ENCODE data around the gene REPS2.

The REPS2 gene

GRCh38 chrX:17053502-17053901 is 107.0 kb downstream of the REPS2 start:
- no peaks in the 10 kb centered on the region for H3K9me3 Mint-ChIP-seq
- no peaks in the 10 kb centered on the region for H3K36me3 Mint-ChIP-seq (ENCODE audit: low read depth)
- no peak overlapping the region for H3K4me3 Mint-ChIP-seq
- H3K27ac Mint-ChIP-seq, result no peak overlapping the region
- H3K4me1 Mint-ChIP-seq (ENCODE audit: low read depth), result no peaks in the 10 kb centered on the region
- H3K27me3 Mint-ChIP-seq, result no peaks in the 10 kb centered on the region

DNA sequence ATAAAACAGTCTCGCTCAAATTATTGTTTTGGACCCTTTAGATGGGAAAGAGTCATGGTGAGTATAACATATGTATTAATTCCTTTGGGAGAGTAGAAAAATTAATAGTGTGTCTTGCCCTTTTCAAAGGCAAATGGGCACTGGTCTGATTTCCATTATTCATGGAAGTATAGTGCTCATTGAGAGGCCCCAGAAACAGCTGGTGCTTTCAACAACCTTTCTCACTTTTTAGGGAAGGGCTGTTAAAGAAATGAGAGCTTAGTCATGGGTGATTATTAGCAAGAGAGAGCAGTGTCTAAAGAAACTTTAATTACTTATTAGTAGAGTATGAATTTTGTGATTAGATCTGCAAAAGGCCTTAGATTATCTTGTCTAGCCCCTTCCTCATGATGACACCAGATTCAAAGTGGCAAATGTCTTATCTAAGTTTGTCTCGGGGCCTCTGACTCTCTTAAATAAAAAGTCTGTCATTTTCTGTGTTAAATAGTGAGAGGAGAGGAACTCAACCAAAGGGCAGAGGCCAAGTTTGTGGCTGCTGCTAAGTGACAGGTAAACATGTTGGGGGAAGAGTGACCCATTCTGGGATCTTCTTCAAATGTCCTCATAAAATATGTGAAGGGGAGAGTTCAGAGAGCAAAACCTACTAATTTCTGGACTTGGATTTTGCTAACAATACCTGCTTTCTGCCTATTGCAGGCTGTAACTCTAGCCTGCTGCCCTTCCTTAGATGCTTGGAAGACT is 110.6 kb downstream of the REPS2 start:
- H3K36me3 Mint-ChIP-seq (ENCODE audit: low read depth), result no peaks in the 10 kb centered on the region
- no peaks in the 10 kb centered on the region for H3K27me3 Mint-ChIP-seq
- no peaks in the 10 kb centered on the region for H3K9me3 Mint-ChIP-seq
- H3K4me1 Mint-ChIP-seq (ENCODE audit: low read depth), result no peaks in the 10 kb centered on the region
- H3K4me3 Mint-ChIP-seq, result no peak overlapping the region
- H3K27ac Mint-ChIP-seq, result no peak overlapping the region

GRCh38 chrX:17062065-17062464 is 115.6 kb downstream of the REPS2 start:
- no peaks in the 10 kb centered on the region for H3K36me3 Mint-ChIP-seq (ENCODE audit: low read depth)
- H3K4me3 Mint-ChIP-seq, result no peak overlapping the region
- H3K4me1 Mint-ChIP-seq (ENCODE audit: low read depth), result no peaks in the 10 kb centered on the region
- no peaks in the 10 kb centered on the region for H3K9me3 Mint-ChIP-seq
- no peak overlapping the region for H3K27ac Mint-ChIP-seq
- H3K27me3 Mint-ChIP-seq, result no peaks in the 10 kb centered on the region

DNA sequence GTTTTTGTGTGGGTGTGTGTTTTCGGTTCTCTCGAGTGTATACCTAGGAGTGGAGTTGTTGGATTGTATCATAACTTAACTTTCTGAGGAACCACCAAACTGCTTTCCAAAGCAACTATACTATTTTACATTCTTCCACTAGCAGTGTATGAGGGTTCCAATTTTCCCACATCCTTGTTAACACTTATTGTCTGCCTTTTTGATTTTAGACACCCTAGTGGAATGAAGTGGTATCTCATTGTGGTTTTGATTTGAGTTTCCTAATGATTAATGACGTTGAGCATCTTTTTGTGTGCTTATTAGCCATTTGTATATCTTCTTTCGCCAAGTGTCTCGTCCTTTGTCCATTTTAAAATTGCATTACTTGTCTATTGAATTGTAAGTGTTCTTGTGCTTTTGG is 118.6 kb downstream of the REPS2 start:
- Mint-ChIP-seq H3K4me1 (ENCODE audit: low read depth) (no peaks in the 10 kb centered on the region), H3K36me3 (ENCODE audit: low read depth) (no peaks in the 10 kb centered on the region), H3K27me3 (no peaks in the 10 kb centered on the region), H3K27ac (no peak overlapping the region), H3K9me3 (no peaks in the 10 kb centered on the region), H3K4me3 (no peak overlapping the region)

DNA sequence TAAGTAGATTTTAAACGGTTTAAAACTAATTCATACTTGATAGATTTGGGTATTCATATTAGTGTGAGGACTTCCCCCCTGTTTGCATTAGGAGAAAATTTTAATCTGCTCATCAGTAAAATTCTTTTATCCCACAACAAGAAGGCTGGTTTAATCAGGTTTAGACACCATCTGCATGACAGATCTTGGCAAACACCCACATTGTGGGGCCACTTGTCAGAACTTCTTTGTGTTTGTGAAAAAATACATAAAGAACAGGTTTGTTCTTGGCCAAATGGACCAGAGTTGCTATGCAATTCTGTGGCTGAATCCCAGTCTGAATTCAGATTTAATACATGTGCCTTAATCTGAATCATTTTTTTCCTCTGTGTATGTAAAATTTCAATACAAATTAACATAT is 121.1 kb downstream of the REPS2 start:
- Mint-ChIP-seq H3K36me3 (ENCODE audit: low read depth) (no peaks in the 10 kb centered on the region), H3K4me3 (no peak overlapping the region), H3K27ac (no peak overlapping the region), H3K9me3 (no peaks in the 10 kb centered on the region), H3K27me3 (no peaks in the 10 kb centered on the region), H3K4me1 (ENCODE audit: low read depth) (no peaks in the 10 kb centered on the region)

- Mint-ChIP-seq H3K9me3 (no peaks in the 10 kb centered on the region), H3K4me1 (ENCODE audit: low read depth) (no peaks in the 10 kb centered on the region), H3K4me3 (no peak overlapping the region), H3K27me3 (peaks cover 3% of the 10 kb centered on the region), H3K36me3 (ENCODE audit: low read depth) (no peaks in the 10 kb centered on the region), H3K27ac (no peak overlapping the region)
These were observed 125.8 kb downstream of the REPS2 start for GRCh38 chrX:17072301-17072700.

DNA sequence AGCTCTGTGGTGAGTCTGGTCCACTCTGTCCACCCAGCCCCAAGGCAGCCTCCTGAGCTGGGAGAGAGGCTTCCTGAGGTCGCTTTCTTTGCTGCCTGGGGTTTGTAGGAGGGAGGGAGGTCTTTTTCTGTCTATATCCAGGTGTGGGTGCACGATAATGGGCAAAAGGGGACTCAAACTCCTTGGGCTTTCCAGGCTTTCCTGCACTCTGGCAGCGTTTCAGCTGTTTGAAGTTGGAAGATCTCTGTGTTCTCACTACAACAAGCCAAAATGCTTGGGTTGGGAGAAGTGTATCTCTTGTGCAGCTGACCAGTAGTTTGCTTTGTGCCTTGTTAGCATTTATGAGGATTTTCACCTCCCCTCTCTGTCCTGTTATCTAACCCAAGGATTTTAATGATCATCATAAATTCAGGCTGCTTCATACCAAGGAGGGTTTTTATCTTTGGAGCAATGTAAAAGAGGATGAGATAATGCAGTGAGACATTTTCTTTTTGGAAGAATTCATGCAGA is 126.3 kb downstream of the REPS2 start:
- no peak overlapping the region for H3K27ac Mint-ChIP-seq
- no peaks in the 10 kb centered on the region for H3K36me3 Mint-ChIP-seq (ENCODE audit: low read depth)
- no peaks in the 10 kb centered on the region for H3K4me1 Mint-ChIP-seq (ENCODE audit: low read depth)
- H3K4me3 Mint-ChIP-seq, result no peak overlapping the region
- H3K9me3 Mint-ChIP-seq, result no peaks in the 10 kb centered on the region
- peaks cover 3% of the 10 kb centered on the region for H3K27me3 Mint-ChIP-seq

DNA sequence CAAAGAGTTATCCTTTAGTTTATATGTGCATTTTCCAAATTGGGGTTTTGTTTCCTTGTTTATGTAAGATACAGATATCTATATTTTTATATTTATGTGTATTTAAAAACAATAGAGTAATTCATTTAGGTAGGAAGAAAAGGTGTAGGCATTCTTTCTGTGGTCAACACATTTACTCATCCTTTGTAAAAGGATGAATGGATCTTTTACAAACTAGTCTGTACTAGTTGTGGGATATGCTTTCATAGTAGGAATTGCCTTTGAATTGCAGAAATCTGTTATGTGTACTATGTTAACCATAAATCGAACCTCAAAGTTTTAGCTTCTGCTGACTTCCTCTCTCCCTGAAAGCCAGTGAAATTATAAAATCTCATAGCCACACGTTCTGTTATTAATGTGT is 128.5 kb downstream of the REPS2 start:
- H3K36me3 Mint-ChIP-seq (ENCODE audit: low read depth), result no peaks in the 10 kb centered on the region
- H3K27me3 Mint-ChIP-seq, result peaks cover 3% of the 10 kb centered on the region
- no peak overlapping the region for H3K27ac Mint-ChIP-seq
- H3K4me3 Mint-ChIP-seq, result no peak overlapping the region
- no peaks in the 10 kb centered on the region for H3K4me1 Mint-ChIP-seq (ENCODE audit: low read depth)
- no peaks in the 10 kb centered on the region for H3K9me3 Mint-ChIP-seq

GRCh38 chrX:17077361-17077760 is 130.9 kb downstream of the REPS2 start:
- no peaks in the 10 kb centered on the region for H3K4me1 Mint-ChIP-seq (ENCODE audit: low read depth)
- no peaks in the 10 kb centered on the region for H3K9me3 Mint-ChIP-seq
- H3K4me3 Mint-ChIP-seq, result no peak overlapping the region
- no peak overlapping the region for H3K27ac Mint-ChIP-seq
- H3K27me3 Mint-ChIP-seq, result peaks cover 3% of the 10 kb centered on the region
- no peaks in the 10 kb centered on the region for H3K36me3 Mint-ChIP-seq (ENCODE audit: low read depth)

GRCh38 chrX:17078031-17078720 is 131.7 kb downstream of the REPS2 start:
- H3K36me3 Mint-ChIP-seq (ENCODE audit: low read depth), result no peaks in the 10 kb centered on the region
- H3K27me3 Mint-ChIP-seq, result peaks cover 3% of the 10 kb centered on the region
- no peaks in the 10 kb centered on the region for H3K9me3 Mint-ChIP-seq
- H3K4me1 Mint-ChIP-seq (ENCODE audit: low read depth), result no peaks in the 10 kb centered on the region
- H3K4me3 Mint-ChIP-seq, result no peak overlapping the region
- no peak overlapping the region for H3K27ac Mint-ChIP-seq

DNA sequence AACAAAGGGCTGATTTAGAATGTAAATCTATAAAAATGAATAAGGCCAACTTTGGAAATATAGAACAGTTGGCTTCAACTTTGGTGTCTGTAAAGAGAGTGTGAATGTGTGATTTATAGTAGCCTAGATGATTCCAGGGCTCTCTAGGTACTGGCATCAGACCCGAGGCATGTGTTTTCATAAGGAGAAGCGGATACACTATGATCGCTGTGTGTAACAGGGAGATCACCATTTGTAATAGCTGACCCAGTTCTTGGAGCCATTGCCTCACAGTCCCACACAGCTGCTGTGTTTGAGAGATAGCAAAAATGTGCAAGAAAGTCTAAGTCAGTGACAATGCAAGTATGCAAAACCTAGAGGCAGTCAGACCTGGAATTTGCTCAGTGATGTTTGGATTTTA is 135.1 kb downstream of the REPS2 start:
- Mint-ChIP-seq H3K4me3 (no peak overlapping the region), H3K36me3 (ENCODE audit: low read depth) (no peaks in the 10 kb centered on the region), H3K27me3 (peaks cover 3% of the 10 kb centered on the region), H3K27ac (no peak overlapping the region), H3K9me3 (no peaks in the 10 kb centered on the region), H3K4me1 (ENCODE audit: low read depth) (no peaks in the 10 kb centered on the region)

- no peak overlapping the region for H3K4me3 Mint-ChIP-seq
- no peaks in the 10 kb centered on the region for H3K4me1 Mint-ChIP-seq (ENCODE audit: low read depth)
- H3K27ac Mint-ChIP-seq, result no peak overlapping the region
- no peaks in the 10 kb centered on the region for H3K9me3 Mint-ChIP-seq
- H3K27me3 Mint-ChIP-seq, result peaks cover 3% of the 10 kb centered on the region
- no peaks in the 10 kb centered on the region for H3K36me3 Mint-ChIP-seq (ENCODE audit: low read depth)
These were observed 135.5 kb downstream of the REPS2 start for GRCh38 chrX:17081968-17082367.

GRCh38 chrX:17082831-17083230 is 136.4 kb downstream of the REPS2 start:
- Mint-ChIP-seq H3K9me3 (no peaks in the 10 kb centered on the region), H3K27ac (no peak overlapping the region), H3K36me3 (ENCODE audit: low read depth) (no peaks in the 10 kb centered on the region), H3K4me3 (no peak overlapping the region), H3K27me3 (peaks cover 3% of the 10 kb centered on the region), H3K4me1 (ENCODE audit: low read depth) (no peaks in the 10 kb centered on the region)

- H3K27me3 Mint-ChIP-seq, result peaks cover 3% of the 10 kb centered on the region
- H3K4me1 Mint-ChIP-seq (ENCODE audit: low read depth), result no peaks in the 10 kb centered on the region
- no peaks in the 10 kb centered on the region for H3K9me3 Mint-ChIP-seq
- no peak overlapping the region for H3K27ac Mint-ChIP-seq
- no peaks in the 10 kb centered on the region for H3K36me3 Mint-ChIP-seq (ENCODE audit: low read depth)
- no peak overlapping the region for H3K4me3 Mint-ChIP-seq
These were observed 139.9 kb downstream of the REPS2 start for GRCh38 chrX:17086317-17086716.

- Mint-ChIP-seq H3K9me3 (no peaks in the 10 kb centered on the region), H3K27me3 (no peaks in the 10 kb centered on the region), H3K4me3 (no peak overlapping the region), H3K36me3 (ENCODE audit: low read depth) (no peaks in the 10 kb centered on the region), H3K27ac (no peak overlapping the region), H3K4me1 (ENCODE audit: low read depth) (no peaks in the 10 kb centered on the region)
These were observed 148.7 kb downstream of the REPS2 start for GRCh38 chrX:17095161-17095560.

Measured in stimulated activated naive CD8-positive, alpha-beta T cell treated with anti-CD3 and anti-CD28 coated beads, Interleukin-15, Interleukin-2, amounts not matched to agents 100 ng/mL and 50 ng/mL, for 24 hours (primary cell).